ENCODE results near the gene SND1.

DNA sequence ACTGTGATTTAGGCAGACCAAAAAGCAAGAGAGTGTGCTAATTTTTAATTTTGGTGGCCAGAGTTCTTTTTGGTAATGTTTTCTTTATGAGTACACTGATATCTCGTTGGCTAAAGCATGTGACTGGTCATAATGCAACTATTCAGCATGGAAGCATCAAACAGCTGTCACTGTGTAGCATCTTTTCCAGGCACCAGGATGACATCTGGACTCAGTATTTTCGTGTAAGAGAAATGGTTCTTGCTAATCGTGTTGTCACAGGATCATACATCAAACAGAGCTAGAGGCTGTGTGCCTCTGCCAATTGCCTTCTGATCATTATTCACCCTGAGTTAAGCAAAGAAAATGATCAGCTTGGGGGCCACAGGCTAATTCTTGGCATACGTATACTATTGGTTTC lies 118.9 kb downstream of the SND1 start:
- TF ChIP-seq CTCF (IDR thresholded peaks at IDR 0.05; ENCODE audit: low read length) = no peak
- no peak for TF ChIP-seq EZH2 (optimal IDR thresholded peaks at IDR 0.05; ENCODE audit: low read depth, low read length)
- TF ChIP-seq EZH2phosphoT487 (IDR thresholded peaks at IDR 0.05; ENCODE audit: low read length) = no peak

Measured in MM.1S (cell line).